HepG2 (cell line): ENCODE measurements around the gene ALKBH5. TPM values are rescaled to one million over a fixed set of nuclear protein-coding genes. Genes with fewer than 3 reads are reported as not detected.

Experiments
- FOSL2 ChIP-seq: sonication (generic); formaldehyde crosslinking; IDR thresholded peaks from 2 replicates; pipeline ENCODE4 v1.4.0; 2020; ENCODE audit warnings: missing genetic modification reagents
- GABPB1 ChIP-seq: IDR thresholded peaks from 2 replicates; pipeline ENCODE4 v1.6.1; 2016; ENCODE audit warnings: mild to moderate bottlenecking, missing genetic modification reagents, moderate library complexity, missing compliant biosample characterization
- JUND ChIP-seq: sonication (generic); formaldehyde crosslinking; IDR thresholded peaks from 2 replicates; pipeline ENCODE4 v1.8.0; 2022; ENCODE audit warnings: mild to moderate bottlenecking, missing genetic modification reagents
- KLF11 ChIP-seq: IDR thresholded peaks from 2 replicates; pipeline ENCODE4 v1.6.1; 2016; ENCODE audit warnings: missing compliant biosample characterization
- KLF13 ChIP-seq: sonication (generic); formaldehyde crosslinking; IDR thresholded peaks from 2 replicates; pipeline ENCODE4 v1.4.0; 2020; ENCODE audit warnings: mild to moderate bottlenecking, missing genetic modification reagents
- MEIS2 ChIP-seq: sonication (generic); formaldehyde crosslinking; IDR thresholded peaks from 2 replicates; pipeline ENCODE4 v1.9.0; 2021; ENCODE audit warnings: mild to moderate bottlenecking, missing genetic modification reagents
- NFATC3 ChIP-seq: sonication (generic); formaldehyde crosslinking; IDR thresholded peaks from 2 replicates; pipeline ENCODE4 v1.5.1; 2020; ENCODE audit warnings: mild to moderate bottlenecking, missing genetic modification reagents
- NFKBIZ ChIP-seq: IDR thresholded peaks from 2 replicates; pipeline ENCODE4 v1.6.1; 2018; ENCODE audit warnings: missing genetic modification reagents, missing compliant biosample characterization
- POGZ ChIP-seq: sonication (generic); formaldehyde crosslinking; IDR thresholded peaks from 2 replicates; pipeline ENCODE4 v1.4.0; 2020; ENCODE audit warnings: mild to moderate bottlenecking, missing genetic modification reagents
- PRMT3 ChIP-seq: sonication (generic); formaldehyde crosslinking; IDR thresholded peaks from 2 replicates; pipeline ENCODE4 v1.8.1; 2022; ENCODE audit warnings: low read depth, mild to moderate bottlenecking, moderate library complexity, missing genetic modification reagents, borderline replicate concordance
- SOX13 ChIP-seq, 3 experiments: fragments of 450-650 bp in 1 of 3; sonication (generic) in 1 of 3; formaldehyde crosslinking in 1 of 3; IDR thresholded peaks in 2 of 3; conservative IDR thresholded peaks in 1 of 3; 2 replicates each; pipeline versions ENCODE4 v1.5.0 to v1.6.1; 2016 to 2020; ENCODE audit warnings: antibody characterized with exemption in 1 of 3, mild to moderate bottlenecking in 1 of 3, missing compliant biosample characterization in 1 of 3, missing genetic modification reagents in 1 of 3, moderate library complexity in 1 of 3
- TBX2 ChIP-seq: sonication (generic); formaldehyde crosslinking; IDR thresholded peaks from 2 replicates; pipeline ENCODE4 v1.5.0; 2020; ENCODE audit warnings: missing genetic modification reagents, mild to moderate bottlenecking, borderline replicate concordance
- ZNF124 ChIP-seq: sonication (generic); formaldehyde crosslinking; IDR thresholded peaks from 2 replicates; pipeline ENCODE4 v1.4.0; 2020; ENCODE audit warnings: missing genetic modification reagents
- ZNF468 ChIP-seq: sonication (generic); formaldehyde crosslinking; IDR thresholded peaks from 2 replicates; pipeline ENCODE4 v1.8.0; 2022; ENCODE audit warnings: mild to moderate bottlenecking, moderate library complexity, missing genetic modification reagents
- ZNF619 ChIP-seq: sonication (generic); formaldehyde crosslinking; IDR thresholded peaks from 2 replicates; pipeline ENCODE4 v1.4.0; 2020; ENCODE audit warnings: mild to moderate bottlenecking, missing genetic modification reagents
- ZNF746 ChIP-seq: sonication (generic); formaldehyde crosslinking; IDR thresholded peaks from 2 replicates; pipeline ENCODE4 v1.8.0; 2022; ENCODE audit warnings: mild to moderate bottlenecking, missing genetic modification reagents
- polyA plus RNA-seq, 8 experiments: library from polyadenylated mRNA; depleted of rRNA in 3 of 8; stranded (reverse) in 7 of 8; unstranded in 1 of 8; fragments of >200 nt; fragmentation: Illumina TruSeq in 4 of 8; extraction: Trizol in 4 of 8; gene quantifications; 2 replicates each; pipeline versions ENCODE4 v1.2.1 to v1.2.3, GENCODE V29; 2011 to 2016; ENCODE audit warnings: low read depth in 4 of 8, missing spikeins in 1 of 8, mixed read lengths in 1 of 8; ENCODE audit not compliant: insufficient read depth in 1 of 8
- total RNA-seq, 5 experiments: library from RNA; depleted of rRNA; stranded (reverse); fragments of >200 nt; fragmentation: Illumina TruSeq; extraction: Trizol; gene quantifications; 2 replicates each; pipeline ENCODE4 v1.2.3, GENCODE V29; 2016; ENCODE audit warnings: low read depth in 1 of 5
- TF ChIP-seq, protein P1 (sequence below): sonication (generic); formaldehyde crosslinking; IDR thresholded peaks from 2 replicates; pipeline ENCODE4 v1.4.0; 2020; ENCODE audit warnings: mild to moderate bottlenecking, missing genetic modification reagents
- TF ChIP-seq, protein P2 (sequence below): sonication (generic); formaldehyde crosslinking; IDR thresholded peaks from 2 replicates; pipeline ENCODE4 v1.4.0; 2020; ENCODE audit warnings: missing genetic modification reagents, borderline replicate concordance
- TF ChIP-seq, protein P3 (sequence below): sonication (generic); formaldehyde crosslinking; IDR thresholded peaks from 2 replicates; pipeline ENCODE4 v1.4.0; 2020; ENCODE audit warnings: missing genetic modification reagents
- TF ChIP-seq, protein P4 (sequence below): sonication (generic); formaldehyde crosslinking; IDR thresholded peaks from 2 replicates; pipeline ENCODE4 v1.4.0; 2020; ENCODE audit warnings: missing genetic modification reagents

The ALKBH5 gene
- total and polyA plus RNA-seq, 2 of the 13 experiments (the other 11 are each of a cell fraction or from before 2014, with no cell fraction given): 68.9 to 76.9 TPM

DNA sequence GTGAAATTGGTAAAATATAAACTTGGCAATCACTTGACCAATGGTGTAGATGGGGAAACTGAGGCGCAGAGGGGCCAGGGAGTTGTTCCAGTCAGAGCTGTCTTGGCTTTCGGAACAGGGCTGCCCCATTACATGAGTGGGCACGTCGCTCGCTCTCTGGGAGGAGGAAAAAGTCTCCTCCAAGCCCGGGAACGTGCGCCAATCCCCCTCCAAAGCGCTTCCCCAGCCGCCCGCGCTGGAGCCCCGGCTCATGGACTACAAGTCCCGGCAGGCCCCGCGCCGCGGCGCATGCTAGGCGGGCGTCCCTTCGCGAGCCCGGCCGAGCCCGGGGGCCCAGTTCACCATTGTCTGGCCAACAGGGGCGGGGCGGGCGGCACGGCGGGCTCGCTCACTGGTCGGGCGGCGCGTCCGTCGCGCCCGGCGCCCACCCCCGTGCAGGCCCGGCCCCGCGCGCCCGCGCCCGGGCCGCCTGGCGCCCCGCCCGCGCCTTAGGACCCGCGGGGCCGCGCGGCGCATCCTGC, 41.6 kb downstream of the ALKBH5 start, which contains the start of gene LLGL1 (continued):
- TF ChIP-seq, protein P1, sequence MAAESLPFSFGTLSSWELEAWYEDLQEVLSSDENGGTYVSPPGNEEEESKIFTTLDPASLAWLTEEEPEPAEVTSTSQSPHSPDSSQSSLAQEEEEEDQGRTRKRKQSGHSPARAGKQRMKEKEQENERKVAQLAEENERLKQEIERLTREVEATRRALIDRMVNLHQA (CRISPR knock-in tag): no peak
- TF ChIP-seq PRMT3 (CRISPR knock-in tag): no peak
- TF ChIP-seq, protein P2, sequence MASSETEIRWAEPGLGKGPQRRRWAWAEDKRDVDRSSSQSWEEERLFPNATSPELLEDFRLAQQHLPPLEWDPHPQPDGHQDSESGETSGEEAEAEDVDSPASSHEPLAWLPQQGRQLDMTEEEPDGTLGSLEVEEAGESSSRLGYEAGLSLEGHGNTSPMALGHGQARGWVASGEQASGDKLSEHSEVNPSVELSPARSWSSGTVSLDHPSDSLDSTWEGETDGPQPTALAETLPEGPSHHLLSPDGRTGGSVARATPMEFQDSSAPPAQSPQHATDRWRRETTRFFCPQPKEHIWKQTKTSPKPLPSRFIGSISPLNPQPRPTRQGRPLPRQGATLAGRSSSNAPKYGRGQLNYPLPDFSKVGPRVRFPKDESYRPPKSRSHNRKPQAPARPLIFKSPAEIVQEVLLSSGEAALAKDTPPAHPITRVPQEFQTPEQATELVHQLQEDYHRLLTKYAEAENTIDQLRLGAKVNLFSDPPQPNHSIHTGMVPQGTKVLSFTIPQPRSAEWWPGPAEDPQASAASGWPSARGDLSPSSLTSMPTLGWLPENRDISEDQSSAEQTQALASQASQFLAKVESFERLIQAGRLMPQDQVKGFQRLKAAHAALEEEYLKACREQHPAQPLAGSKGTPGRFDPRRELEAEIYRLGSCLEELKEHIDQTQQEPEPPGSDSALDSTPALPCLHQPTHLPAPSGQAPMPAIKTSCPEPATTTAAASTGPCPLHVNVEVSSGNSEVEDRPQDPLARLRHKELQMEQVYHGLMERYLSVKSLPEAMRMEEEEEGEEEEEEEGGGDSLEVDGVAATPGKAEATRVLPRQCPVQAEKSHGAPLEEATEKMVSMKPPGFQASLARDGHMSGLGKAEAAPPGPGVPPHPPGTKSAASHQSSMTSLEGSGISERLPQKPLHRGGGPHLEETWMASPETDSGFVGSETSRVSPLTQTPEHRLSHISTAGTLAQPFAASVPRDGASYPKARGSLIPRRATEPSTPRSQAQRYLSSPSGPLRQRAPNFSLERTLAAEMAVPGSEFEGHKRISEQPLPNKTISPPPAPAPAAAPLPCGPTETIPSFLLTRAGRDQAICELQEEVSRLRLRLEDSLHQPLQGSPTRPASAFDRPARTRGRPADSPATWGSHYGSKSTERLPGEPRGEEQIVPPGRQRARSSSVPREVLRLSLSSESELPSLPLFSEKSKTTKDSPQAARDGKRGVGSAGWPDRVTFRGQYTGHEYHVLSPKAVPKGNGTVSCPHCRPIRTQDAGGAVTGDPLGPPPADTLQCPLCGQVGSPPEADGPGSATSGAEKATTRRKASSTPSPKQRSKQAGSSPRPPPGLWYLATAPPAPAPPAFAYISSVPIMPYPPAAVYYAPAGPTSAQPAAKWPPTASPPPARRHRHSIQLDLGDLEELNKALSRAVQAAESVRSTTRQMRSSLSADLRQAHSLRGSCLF: no peak
- no peak for TF ChIP-seq POGZ (CRISPR knock-in tag)
- no peak for TF ChIP-seq FOSL2 (CRISPR knock-in tag)
- TF ChIP-seq SOX13 (IDR thresholded peaks at IDR 0.05): no peak
- TF ChIP-seq SOX13 (CRISPR knock-in tag; conservative IDR thresholded peaks at IDR 0.05 in 1 of 2, IDR thresholded peaks at IDR 0.05 in 1 of 2): peak in 1 of 2 experiments; percentile 68; a peak in 2 of 4 replicates
- TF ChIP-seq TBX2 (CRISPR knock-in tag): no peak
- no peak for TF ChIP-seq ZNF619
- no peak for TF ChIP-seq JUND (CRISPR knock-in tag)
- TF ChIP-seq, protein P3, sequence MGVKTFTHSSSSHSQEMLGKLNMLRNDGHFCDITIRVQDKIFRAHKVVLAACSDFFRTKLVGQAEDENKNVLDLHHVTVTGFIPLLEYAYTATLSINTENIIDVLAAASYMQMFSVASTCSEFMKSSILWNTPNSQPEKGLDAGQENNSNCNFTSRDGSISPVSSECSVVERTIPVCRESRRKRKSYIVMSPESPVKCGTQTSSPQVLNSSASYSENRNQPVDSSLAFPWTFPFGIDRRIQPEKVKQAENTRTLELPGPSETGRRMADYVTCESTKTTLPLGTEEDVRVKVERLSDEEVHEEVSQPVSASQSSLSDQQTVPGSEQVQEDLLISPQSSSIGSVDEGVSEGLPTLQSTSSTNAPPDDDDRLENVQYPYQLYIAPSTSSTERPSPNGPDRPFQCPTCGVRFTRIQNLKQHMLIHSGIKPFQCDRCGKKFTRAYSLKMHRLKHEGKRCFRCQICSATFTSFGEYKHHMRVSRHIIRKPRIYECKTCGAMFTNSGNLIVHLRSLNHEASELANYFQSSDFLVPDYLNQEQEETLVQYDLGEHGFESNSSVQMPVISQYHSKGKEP: no peak
- 0 out of 2 replicates have a peak, but pooled peaks have one; percentile 6 for TF ChIP-seq MEIS2 (CRISPR knock-in tag)
- no peak for TF ChIP-seq ZNF746 (CRISPR knock-in tag)
- TF ChIP-seq NFATC3 (CRISPR knock-in tag): no peak
- no peak for TF ChIP-seq ZNF468 (CRISPR knock-in tag)
- TF ChIP-seq KLF11: no peak
- TF ChIP-seq ZNF124 (CRISPR knock-in tag): no peak
- peak; percentile 82 for TF ChIP-seq GABPB1 (CRISPR knock-in tag)
- TF ChIP-seq, protein P4, sequence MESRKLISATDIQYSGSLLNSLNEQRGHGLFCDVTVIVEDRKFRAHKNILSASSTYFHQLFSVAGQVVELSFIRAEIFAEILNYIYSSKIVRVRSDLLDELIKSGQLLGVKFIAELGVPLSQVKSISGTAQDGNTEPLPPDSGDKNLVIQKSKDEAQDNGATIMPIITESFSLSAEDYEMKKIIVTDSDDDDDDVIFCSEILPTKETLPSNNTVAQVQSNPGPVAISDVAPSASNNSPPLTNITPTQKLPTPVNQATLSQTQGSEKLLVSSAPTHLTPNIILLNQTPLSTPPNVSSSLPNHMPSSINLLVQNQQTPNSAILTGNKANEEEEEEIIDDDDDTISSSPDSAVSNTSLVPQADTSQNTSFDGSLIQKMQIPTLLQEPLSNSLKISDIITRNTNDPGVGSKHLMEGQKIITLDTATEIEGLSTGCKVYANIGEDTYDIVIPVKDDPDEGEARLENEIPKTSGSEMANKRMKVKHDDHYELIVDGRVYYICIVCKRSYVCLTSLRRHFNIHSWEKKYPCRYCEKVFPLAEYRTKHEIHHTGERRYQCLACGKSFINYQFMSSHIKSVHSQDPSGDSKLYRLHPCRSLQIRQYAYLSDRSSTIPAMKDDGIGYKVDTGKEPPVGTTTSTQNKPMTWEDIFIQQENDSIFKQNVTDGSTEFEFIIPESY (CRISPR knock-in tag): no peak
- no peak for TF ChIP-seq NFKBIZ (CRISPR knock-in tag)
- TF ChIP-seq KLF13 (CRISPR knock-in tag): no peak
